ENCODE results near the gene LPP.

LPP gene

DNA sequence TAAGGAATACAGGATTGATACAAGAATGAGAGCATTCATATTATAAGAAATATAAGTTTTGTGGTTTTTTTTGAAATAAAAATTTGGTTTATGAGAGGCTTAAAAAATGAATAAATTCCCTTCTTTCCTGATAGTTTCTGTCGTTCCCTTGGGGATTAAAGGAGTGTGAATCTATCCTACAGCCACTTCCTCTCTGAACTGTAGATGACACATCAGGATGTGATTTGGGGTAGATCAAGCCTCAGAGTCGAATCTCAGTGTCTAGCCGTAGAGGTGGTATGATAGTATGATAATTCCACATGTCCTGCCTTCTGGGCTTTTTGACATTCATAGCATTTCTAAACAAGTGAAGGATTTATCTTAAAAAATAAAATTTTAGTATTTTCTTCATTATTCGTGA, 343.1 kb downstream of the LPP start:
- DNase-seq = no peak

DNA sequence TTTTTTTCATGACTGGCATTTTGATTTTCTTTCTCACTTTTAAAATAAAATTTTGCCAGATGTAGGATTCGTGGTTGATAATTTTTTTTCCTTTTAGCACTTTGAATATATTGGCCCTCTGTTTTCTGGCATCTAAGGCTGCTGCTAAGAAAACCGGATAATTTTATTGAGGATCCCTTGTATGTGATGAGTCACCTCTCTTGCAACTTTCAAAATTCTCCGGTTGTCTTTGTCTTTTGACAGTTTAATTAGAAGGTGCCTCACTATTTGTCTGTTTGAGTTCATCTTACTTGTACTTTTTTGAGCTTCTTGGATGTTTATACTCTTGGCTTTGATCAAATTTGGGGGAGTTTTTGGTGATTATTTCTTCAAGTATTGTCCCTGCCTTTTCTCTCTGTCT, 349.7 kb downstream of the LPP start:
- DNase-seq = no peak

DNA sequence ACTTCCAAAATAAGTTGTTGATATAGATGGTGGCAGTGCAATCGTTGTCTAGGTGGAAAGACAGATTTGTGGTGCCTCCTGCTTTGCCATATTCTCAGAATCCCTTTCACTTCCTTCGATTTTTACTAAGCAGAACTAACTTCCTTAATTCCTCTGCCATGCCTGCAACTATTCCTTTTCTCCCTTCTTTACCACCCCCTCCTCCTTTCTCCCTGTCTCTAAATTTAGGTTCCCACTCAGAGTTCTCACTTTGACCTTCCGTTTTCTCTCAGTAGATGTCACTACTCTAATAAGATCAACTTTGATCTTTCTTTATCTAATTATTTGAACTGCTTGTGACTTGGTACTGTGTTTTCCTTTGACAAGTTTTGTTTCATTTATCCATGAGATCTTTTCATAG, 351.2 kb downstream of the LPP start:
- no peak for DNase-seq

DNA sequence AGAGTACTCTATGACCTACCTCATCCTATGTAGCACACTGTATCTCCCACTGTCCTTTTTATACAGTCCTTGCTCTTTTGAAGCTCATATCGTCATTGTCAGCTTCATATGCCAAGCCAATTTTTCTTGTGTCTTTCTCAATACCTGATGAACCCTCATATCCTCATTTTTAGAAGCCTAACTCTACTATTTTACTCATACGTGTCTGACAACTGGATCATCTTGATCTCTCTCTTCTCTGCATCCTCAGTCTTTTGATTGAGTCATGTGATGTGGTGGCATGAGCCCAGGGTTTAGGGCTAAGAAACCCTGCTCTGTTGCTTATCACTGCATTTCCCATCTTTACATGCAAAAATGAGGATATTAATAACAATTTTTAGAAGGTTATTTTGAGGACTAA, 352.0 kb downstream of the LPP start:
- no peak for DNase-seq

DNA sequence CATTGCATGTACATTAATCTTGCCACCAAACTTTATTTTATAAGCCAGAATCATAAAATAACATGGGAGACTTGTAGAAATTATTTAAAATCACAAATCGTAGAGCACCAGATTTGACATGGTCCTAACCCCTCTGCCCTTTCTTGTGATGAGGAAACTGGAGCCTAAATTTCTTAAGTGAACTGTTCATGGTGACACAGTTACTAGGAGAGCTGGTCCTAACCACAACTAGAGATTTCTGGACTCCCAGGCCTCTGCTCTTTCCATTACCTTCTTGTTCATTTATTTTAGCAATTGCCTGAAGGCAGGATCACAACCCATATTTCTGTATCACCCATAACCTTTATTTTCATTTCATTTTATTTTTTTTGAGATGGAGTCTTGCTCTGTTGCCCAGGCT, 352.5 kb downstream of the LPP start:
- no peak for DNase-seq

DNA sequence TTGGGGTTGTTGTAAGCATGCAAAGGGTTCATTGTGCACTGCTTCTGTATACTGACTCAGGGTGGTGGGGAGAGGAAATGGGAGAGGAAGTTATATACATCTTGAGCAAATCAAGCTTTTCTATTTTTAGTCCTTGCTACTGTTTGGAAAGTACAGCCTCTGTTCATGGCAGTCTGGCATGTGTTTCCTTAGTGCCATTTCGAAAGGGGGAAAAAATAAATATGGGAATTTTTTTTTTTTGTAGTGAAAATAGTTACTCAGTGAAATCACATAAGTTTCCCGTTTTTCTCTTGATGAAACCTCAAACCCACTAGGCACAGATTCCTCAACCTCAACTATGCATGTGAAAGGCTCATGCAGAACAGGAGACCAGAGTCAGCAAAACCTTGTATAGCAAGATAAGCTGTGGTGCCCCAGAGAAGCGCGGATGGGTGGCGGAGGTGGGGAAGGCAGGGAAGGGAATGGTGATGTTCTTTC, 353.3 kb downstream of the LPP start:
- DNase-seq = no peak

DNA sequence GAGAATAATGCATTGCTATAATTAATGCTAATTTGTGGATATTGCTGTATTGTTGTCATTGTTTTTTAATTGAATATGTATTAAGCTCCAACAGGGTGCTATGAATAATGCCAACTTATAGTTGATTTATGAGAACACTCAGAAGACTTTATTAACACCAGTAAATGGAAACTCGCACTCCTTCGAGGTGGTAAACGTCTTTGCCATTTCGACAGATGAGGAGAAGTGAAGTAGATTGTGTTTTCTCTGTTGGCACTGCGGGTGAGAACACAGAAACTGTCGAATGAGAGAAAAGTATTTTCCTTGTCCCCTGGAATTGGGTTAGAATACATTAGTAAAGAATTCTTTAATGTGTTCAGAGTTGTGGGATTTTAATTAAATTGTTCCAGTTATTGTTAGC, 354.5 kb downstream of the LPP start:
- DNase-seq = no peak

DNA sequence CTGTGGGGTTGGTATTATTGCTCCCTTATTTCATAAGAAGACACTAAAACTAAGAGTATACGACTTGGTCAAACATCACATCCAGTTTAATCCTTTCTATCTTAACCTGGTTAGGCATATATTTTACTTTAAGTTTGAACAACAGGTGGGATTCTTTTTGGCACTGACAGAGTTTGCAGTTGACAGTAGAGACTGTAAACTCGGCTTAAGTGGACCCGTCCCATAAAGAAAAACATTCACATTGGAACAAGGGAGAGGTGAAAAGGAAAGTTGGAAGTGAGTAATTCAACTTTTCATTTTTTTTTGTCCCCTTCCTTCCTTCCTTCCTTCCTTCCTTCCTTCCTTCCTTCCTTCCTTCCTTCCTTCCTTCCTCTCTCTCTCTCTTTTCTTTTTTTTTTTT, 355.4 kb downstream of the LPP start:
- DNase-seq = no peak

DNA sequence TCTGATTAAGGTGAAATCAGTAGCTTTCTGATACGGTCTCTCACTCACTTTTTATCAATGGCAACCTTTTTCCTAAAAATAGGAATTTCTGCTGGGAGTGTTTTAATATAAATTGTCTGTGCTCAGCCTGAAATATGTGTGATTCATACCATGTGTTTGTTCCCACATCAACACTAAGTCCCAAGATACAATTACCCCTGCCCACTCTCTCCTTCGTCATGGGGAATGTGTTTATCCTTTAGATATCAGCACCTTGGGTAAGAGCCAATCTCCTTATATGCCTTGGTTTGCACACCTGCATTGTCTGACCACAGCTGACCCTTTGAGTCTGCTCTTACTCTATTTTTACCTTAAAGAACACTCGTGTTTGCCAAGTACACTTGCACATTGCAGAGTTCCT, 356.4 kb downstream of the LPP start:
- DNase-seq = no peak

DNA sequence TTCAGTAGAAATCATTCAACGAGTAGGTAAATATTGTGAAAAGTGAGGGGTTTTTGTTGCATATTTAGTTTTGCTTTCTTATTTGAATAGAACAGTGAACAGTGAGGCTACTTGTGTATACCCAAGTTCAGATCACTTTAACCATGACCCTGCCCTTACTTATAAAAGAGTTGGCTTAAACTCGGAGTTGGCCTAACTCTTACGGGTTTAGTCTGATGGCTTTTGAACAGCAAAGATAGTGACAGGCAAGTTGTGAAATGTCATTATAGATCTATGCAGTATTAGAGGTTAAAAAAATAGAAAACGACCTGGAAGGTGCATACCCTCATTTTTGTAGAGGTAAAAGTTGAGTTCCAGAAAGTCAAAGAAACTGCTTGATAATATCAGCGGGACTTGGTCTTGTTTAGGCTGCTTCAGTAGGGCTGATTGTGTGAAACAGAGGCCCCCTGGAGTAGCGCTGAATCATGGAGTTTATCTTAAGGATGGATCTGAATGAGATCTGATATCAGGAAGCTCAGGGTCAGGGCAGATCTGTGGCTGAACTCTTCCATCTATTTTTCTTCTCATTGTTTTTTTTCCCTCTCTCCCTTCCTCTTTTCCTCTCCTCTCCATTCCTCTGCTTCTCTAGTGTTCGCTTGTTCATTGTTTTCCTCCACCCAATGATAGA, 359.8 kb downstream of the LPP start:
- DNase-seq = no peak

DNA sequence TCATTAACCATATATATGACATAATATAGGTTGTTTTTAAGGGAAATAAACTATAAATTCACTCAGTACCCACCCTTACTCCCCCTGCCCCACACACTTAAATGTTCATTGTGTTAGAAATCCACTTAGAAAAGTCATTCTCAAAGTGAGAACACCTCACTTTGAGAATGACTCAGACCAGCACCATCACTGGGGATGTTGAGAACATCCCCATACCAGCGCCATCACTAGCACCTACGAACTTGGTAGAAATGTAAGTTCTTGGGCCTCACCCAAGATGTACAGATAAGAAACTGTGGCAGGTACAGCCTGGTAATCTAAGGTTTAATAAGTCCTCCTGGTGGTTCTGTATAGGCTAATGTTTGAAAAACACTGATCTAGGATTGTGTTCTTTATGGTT, 362.6 kb downstream of the LPP start:
- no peak for DNase-seq

DNA sequence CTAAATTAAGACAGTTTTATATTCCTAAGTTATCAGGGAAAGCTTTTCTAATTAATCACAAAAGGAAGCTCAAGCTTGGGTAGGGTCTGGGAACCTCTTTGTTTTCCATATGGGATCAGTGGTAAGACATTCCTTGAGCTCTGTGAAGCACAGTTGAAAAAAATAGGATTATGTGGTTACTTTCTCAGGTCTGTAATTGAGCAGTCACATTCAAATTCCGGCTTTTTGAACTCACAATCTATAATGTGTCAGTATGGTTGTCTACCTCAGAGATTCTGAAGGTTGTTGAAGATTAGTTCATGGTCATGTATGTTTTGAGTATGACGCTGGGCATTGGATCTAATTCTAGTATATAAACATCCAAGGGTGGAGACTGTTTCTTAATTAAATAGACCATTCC, 364.5 kb downstream of the LPP start:
- no peak for DNase-seq

DNA sequence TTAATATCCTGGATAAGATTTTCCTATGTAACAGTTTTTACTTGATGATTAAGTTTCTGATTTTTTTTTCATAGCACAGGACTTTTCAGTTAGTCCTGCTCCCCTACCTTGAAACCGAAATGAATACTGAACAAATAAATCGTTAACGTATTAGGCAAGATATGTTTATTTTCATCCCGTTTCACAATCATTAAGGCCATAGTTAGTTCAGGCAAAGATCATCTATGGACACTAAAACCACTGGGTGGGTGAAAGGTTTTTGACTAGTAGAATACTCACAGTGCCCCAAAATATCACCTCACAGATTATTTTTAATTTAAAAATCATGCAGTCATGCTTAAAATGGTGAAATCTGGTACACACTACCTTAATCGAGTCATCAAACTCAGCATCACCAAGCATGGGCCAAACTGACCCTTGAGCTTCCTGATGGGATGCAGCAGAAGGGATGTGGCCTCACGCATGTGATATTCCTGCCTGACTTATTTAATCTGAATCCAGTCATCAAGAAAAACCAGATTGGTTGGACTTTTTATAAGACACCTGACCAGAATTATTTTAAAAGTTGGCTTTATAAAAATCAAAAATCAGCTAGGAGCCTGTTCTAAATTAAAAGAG, 365.0 kb downstream of the LPP start:
- DNase-seq = no peak

DNA sequence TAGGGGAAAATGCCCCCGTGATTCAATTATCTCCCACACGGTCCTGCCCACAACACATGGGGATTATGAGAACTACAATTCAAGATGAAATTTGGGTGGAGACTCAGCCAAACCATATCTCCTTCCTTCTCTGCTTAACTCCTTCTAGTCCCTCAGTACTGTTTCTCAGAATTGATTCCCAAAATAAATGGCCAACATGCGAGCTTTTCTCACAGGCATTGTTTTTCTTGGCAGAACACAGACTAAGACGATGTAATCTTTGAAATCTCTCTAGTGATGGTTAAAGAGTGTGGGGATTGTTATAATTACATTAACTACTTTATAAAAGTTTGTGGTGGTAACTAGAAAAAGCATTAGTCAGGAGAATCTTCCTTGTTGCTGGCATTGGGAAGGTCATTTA, 366.5 kb downstream of the LPP start:
- DNase-seq = no peak

DNA sequence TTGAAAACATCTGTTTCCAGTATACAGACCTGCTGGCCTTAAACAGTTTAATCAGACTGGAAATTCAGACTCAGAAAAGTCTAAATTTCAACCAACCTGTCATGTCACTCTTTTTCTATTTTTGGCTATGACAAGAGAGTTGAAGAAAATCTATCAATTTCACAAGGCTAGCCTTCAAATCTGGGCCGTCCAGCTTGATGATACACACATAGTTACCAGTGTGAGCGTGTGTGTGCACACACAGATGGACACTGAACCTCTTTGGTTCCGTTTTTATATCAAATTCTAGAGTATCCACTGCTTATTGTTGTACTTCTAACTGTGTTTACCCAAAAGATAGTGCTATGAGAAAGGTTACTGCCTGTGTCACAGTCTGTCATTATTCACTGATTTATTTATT, 368.2 kb downstream of the LPP start:
- no peak for DNase-seq

DNA sequence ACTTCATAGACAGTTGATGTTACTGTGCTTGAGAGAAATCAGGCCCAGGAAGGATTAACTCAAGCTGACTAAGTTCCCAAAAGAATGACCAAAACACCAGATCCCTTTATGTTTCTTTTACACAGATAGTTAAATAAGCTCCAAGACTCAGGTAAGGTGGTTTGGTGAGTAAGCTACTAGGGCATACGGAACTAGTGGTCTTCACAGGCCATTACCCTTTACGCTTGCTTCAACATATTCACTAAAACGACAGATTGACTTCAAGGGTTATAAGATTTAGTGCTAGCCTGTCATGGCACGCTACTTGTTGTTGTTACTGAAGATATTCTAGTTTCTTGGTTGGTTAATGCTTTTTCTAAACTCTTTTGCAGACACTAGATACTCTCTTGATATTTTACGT, 369.3 kb downstream of the LPP start:
- DNase-seq = no peak

DNA sequence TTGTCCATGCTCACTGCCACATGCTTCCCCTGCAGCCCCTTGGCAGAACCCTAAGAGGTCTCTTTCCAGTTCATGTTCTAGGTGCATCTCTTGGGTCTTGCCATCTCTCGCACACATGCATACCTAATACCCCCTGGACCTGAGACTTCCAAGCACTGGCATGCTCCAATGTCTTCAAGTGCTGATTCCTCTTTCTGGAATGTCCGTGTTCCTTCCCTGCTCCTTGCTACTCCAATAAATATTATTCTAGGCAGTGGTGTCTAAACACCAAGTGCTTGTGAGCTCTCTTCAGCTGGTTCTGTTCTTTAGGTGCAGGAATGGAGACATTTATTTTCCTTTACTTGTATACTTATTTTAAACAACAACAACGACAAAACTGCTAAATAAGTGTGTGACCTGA, 370.1 kb downstream of the LPP start:
- DNase-seq = no peak

DNA sequence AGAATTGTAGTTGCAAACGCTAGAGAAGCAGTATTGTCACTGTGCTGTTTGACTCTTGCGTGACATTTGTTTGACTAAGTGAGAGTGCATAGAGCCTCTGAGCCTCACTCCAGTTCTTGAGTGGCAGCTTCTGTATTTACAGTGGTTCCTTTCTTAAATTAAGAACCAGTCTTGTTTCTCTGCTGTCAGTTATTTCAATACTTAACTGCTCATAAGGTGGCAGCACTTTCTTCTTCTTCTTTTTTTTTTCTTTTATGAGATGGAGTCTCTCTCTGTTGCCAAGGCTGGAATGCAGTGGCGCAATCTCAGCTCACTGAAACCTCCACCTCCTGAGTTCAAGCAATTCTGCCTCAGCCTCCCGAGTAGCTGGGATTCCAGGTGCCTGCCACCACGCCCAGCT, 372.1 kb downstream of the LPP start:
- DNase-seq = no peak

DNA sequence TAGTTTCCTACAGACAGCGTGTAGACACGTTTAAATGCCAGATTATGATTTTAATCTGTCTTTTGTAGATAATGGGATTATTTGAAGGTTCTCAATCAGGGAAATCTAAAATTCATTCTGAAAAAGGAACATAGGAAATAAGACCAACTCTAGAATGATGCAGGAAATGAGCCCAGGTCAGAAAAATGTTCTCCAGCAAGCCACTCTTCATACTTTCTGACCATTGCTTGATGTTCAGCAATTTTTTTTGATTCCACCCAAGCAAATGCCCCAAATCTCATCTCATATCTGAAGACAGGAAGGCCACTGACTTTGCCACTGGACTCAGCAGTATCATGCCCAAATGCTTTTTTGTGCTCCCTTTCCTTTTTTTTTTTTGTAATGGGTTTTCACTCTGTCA, 373.4 kb downstream of the LPP start:
- no peak for DNase-seq

DNA sequence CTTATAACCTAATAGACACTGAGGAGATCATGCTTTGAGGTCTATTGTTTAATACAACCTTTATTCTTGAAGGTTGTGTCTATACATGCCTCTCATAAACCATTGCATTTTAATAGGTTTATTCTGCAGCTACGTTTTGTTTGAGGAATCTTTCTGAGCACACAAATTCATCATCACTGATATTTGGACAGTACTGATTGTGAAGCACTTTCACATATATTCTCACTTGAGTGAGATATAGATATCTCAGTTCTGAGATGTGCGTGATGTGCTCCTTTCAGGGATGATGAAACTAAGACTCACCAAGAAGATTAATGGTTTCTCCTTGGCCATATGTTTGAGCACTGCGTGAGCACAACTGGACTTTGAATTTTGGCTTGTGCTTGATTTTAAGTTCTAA, 374.4 kb downstream of the LPP start:
- no peak for DNase-seq

DNA sequence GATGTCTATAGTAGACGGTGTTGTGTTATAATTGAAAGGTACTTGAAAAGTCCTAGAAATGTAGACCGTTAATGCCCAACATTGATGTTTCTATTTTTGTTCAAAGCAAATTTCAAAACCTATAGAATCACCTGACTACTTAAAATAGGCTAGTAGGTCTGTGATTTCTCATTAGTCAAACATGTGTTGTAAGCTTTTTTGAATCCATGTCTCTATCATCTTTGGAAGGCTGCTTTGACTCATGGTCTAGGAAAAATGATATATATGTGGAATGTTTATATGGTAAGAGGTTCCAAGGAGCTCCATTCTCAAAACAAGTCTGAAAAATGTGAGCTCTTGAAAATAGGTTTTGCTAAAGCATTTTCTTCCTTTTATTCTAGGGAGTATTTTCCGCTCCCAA, 375.3 kb downstream of the LPP start:
- DNase-seq = no peak

DNA sequence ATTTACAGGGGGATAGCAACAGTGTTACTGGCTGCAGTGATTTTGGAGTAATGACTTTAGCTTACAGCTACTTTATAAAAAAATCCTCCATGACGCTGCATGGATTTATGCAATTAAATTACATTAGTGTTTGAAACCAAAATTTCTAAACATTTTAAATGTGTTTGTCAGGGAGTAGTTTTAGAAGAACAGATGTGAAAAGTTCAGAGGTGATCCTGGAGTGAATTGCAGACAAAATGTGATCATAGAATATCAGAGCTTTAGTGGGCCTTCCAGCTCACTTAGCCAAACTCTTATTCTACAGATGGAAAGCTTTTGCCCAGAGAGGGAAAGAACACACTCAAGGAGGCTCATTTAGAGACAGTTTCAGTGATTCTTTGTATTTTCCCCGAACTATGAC, 376.3 kb downstream of the LPP start:
- DNase-seq = no peak

DNA sequence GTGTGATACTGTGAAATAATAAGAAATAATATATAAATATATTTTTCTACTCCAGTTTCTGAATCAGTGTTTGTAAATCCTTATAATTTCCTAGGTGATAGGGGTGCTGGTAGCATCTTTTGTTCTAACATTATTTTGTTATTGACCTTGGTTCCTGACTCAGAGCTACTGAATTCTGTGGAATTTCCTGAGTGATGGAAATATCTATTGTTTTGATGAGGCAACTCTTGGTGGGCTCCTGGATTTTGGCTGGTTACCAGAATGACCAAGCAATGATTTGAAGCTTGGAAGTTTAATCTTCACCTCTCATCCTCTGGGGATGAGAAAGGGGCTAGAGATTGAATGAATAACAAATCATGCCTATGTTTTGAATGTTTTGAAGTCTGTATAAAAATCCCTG, 377.3 kb downstream of the LPP start:
- DNase-seq = no peak

DNA sequence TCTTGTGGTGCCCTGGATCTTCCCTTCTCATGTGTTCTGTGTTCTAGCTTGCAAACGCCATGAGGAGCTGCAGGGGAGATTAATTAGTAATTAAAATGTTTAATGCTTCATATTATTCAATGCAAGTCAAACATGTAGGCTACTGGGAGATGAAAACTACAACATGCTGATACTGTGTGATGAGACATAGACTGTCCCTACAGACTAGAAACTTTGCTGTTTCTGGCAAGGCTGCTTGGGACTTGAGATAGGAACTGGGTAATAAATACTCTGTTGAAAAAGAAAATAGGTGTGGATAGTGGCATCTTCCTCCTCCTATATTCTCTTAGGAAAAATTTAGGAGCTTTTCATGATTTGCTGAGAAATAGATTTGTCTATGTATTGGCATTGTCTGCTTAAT, 379.2 kb downstream of the LPP start:
- no peak for DNase-seq

DNA sequence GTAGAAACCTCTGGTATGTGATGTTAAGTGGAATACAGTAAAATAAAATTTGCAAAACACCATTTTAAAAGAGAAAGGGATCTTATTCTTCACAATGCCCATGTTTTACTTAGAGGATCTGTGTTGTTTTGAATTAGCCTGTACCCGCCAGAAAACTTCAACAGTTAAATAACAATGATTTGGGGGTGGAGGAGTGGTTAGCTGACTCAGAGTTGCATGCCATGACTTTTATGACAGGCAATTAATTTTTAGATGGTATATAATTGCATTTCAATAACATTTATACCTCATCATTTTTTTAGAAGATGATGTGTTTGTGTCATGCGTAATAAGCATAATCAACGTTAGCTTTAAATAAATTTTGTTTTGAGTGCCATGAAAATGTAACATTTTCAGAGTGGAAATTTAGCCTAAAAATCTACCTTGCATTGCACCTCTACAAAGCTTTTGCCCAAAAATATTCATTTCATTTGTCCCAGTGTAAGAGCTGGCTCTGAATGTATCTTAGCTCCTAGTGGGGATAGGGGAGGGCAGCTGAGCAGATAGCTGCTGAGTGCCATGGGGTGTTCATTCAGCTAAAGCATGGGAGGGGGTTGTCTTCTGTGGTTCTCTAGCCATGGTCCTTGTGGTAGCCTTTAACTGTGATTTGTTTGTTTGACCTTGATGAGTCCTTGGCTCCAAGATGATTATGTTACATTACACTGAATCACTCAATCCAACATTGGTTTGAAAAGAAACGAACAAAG, 379.8 kb downstream of the LPP start:
- DNase-seq = no peak

All from NCI-H2081 (cell line).